Mesendoderm (in vitro differentiated cells): ENCODE measurements around the gene LMLN.
A peak's percentile ranks its signal among the peaks of the same experiment; 100 is the strongest.

Source experiments
- DNase-seq: peaks from one replicate; pipeline ENCODE4 v3.0.0; 2013
- H2AK5ac ChIP-seq: 2 replicates; pipeline ENCODE4 v1.6.1; 2013; ENCODE audit warnings: low read length, inconsistent platforms
- H2BK120ac ChIP-seq: 2 replicates; pipeline ENCODE4 v1.6.1; 2013; ENCODE audit warnings: low read depth, mild to moderate bottlenecking, low read length, moderate library complexity, mixed read lengths
- H2BK15ac ChIP-seq: replicated peaks from 2 replicates; pipeline ENCODE4 v1.6.1; 2013; ENCODE audit warnings: low read depth, mild to moderate bottlenecking, moderate library complexity
- H2BK5ac ChIP-seq: 2 replicates; pipeline ENCODE4 v1.6.1; 2013; ENCODE audit warnings: low read length, inconsistent platforms
- H3K18ac ChIP-seq: 2 replicates; pipeline ENCODE4 v1.6.1; 2013; ENCODE audit warnings: mild to moderate bottlenecking, low read length, mixed read lengths
- H3K23ac ChIP-seq: one replicate; pipeline ENCODE4 v1.6.1; 2013; ENCODE audit warnings: low read length
- H3K27ac ChIP-seq: 2 replicates; pipeline ENCODE4 v1.5.1; 2013; ENCODE audit warnings: low read depth, mild to moderate bottlenecking, inconsistent platforms, low read length, moderate library complexity
- H3K27me3 ChIP-seq: 2 replicates; pipeline ENCODE4 v1.6.1; 2013; ENCODE audit warnings: low read length, control low read depth, mild to moderate bottlenecking, inconsistent platforms; ENCODE audit not compliant: insufficient read depth, poor library complexity
- H3K36me3 ChIP-seq: 2 replicates; pipeline ENCODE4 v1.6.1; 2013; ENCODE audit warnings: low read length, inconsistent platforms; ENCODE audit not compliant: control insufficient read depth, insufficient read depth
- H3K4ac ChIP-seq: one replicate; pipeline ENCODE4 v1.6.1; 2013; ENCODE audit warnings: low read depth, mild to moderate bottlenecking, low read length, moderate library complexity
- H3K4me1 ChIP-seq: 2 replicates; pipeline ENCODE4 v1.6.1; 2013; ENCODE audit warnings: low read depth, low read length, inconsistent platforms; ENCODE audit not compliant: control insufficient read depth
- H3K4me2 ChIP-seq: 2 replicates; pipeline ENCODE4 v1.6.1; 2013; ENCODE audit warnings: low read length
- H3K4me3 ChIP-seq: 2 replicates; pipeline ENCODE4 v1.5.1; 2013; ENCODE audit warnings: mild to moderate bottlenecking, low read length
- H3K56ac ChIP-seq: one replicate; pipeline ENCODE4 v1.6.1; 2013; ENCODE audit warnings: low read length
- H3K79me1 ChIP-seq: 2 replicates; pipeline ENCODE4 v1.6.1; 2013; ENCODE audit warnings: low read length, inconsistent platforms
- H3K79me2 ChIP-seq: 2 replicates; pipeline ENCODE4 v1.6.1; 2013; ENCODE audit warnings: mild to moderate bottlenecking, low read length; ENCODE audit not compliant: control insufficient read depth, insufficient read depth
- H3K9ac ChIP-seq: 2 replicates; pipeline ENCODE4 v1.6.1; 2013; ENCODE audit warnings: low read length, inconsistent platforms
- H4K5ac ChIP-seq: one replicate; pipeline ENCODE4 v1.6.1; 2013; ENCODE audit warnings: low read length
- H4K8ac ChIP-seq: one replicate; pipeline ENCODE4 v1.6.1; 2013; ENCODE audit warnings: low read depth, mild to moderate bottlenecking, control low read depth, low read length, moderate library complexity
- WGBS: extraction: QIAGEN DNeasy Blood & Tissue Kit; methylation state at CpG from one replicate; pipeline ENCODE4 v1.1.7; 2013; ENCODE audit warnings: low lambda C conversion rate, missing lambda C conversion rate; ENCODE audit not compliant: insufficient coverage; ENCODE audit errors: extremely low coverage; 5-methylcytosine and 5-hydroxymethylcytosine counted together

Gene LMLN

GRCh38 chr3:198065897-198066296, 105.9 kb downstream of the LMLN start:
- H3K9ac ChIP-seq = no peak overlapping the region

GRCh38 chr3:198067416-198067815, 107.4 kb downstream of the LMLN start:
- no peaks in the 10 kb centered on the region for H3K4me1 ChIP-seq
- no peak overlapping the region for H3K23ac ChIP-seq
- H3K4me3 ChIP-seq = no peak overlapping the region
- H3K27ac ChIP-seq = no peak overlapping the region
- H3K9ac ChIP-seq = no peak overlapping the region
- no peaks in the 10 kb centered on the region for H3K36me3 ChIP-seq
- no peak overlapping the region for H2BK5ac ChIP-seq
- no peak for DNase-seq
- H3K4me2 ChIP-seq = no peak overlapping the region
- no CpG with 5 or more reads among the region's 2 CpGs for WGBS
- H3K79me1 ChIP-seq = no peaks in the 10 kb centered on the region
- H3K4ac ChIP-seq = no peak overlapping the region
- no peak overlapping the region for H2BK120ac ChIP-seq
- H3K18ac ChIP-seq = no peak overlapping the region
- H2BK15ac ChIP-seq = no peak overlapping the region
- no peak overlapping the region for H4K8ac ChIP-seq
- no peak overlapping the region for H2AK5ac ChIP-seq
- H3K56ac ChIP-seq = no peak overlapping the region
- no peaks in the 10 kb centered on the region for H3K79me2 ChIP-seq
- no peaks in the 10 kb centered on the region for H3K27me3 ChIP-seq
- no peak overlapping the region for H4K5ac ChIP-seq

More at GRCh38 chr3:198065897-198066296, 105.9 kb downstream of the LMLN start:
- Histone ChIP-seq H3K4me1 (no peaks in the 10 kb centered on the region), H3K36me3 (no peaks in the 10 kb centered on the region), H3K79me2 (no peaks in the 10 kb centered on the region), H3K4me3 (no peak overlapping the region), H3K27me3 (no peaks in the 10 kb centered on the region), H3K23ac (no peak overlapping the region), H2AK5ac (no peak overlapping the region), H3K56ac (no peak overlapping the region), H3K4me2 (no peak overlapping the region), H4K5ac (no peak overlapping the region), H3K18ac (no peak overlapping the region), H4K8ac (no peak overlapping the region), H2BK5ac (no peak overlapping the region), H3K79me1 (no peaks in the 10 kb centered on the region), H3K4ac (no peak overlapping the region), H2BK120ac (no peak overlapping the region), H3K27ac (no peak overlapping the region), H2BK15ac (no peak overlapping the region)
- no CpG with 5 or more reads among the region's 2 CpGs for WGBS
- no peak for DNase-seq

DNA sequence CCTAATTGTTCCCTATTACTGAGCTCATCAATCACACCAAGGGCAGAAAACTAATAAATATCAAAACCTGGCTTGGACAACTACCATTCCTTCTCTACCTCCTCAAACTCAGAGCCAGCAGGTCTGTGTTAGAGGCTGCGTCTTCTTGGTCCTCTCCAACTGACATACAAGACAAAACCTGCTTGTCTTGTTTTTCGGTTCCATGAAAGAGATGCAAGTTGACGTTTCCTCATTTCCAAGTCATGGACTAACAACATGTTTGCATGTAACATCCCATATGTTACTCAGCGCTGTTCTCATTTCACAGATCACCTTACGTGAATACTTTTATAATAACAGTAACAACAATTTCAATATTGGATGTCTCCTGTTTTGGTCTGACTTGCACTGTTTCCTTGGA, 110.9 kb downstream of the LMLN start:
- H3K4me1 ChIP-seq = no peaks in the 10 kb centered on the region
- H2BK120ac ChIP-seq = no peak overlapping the region
- no peak overlapping the region for H3K9ac ChIP-seq
- no peak overlapping the region for H3K27ac ChIP-seq
- H3K27me3 ChIP-seq = no peaks in the 10 kb centered on the region
- no peak overlapping the region for H2BK15ac ChIP-seq
- H4K8ac ChIP-seq = no peak overlapping the region
- H3K79me2 ChIP-seq = no peaks in the 10 kb centered on the region
- H3K56ac ChIP-seq = no peak overlapping the region
- H3K23ac ChIP-seq = no peak overlapping the region
- no peaks in the 10 kb centered on the region for H3K79me1 ChIP-seq
- peak; percentile 6 for DNase-seq
- no peak overlapping the region for H3K4ac ChIP-seq
- WGBS = no CpG with 5 or more reads among the region's 5 CpGs
- H3K18ac ChIP-seq = no peak overlapping the region
- no peak overlapping the region for H2AK5ac ChIP-seq
- no peak overlapping the region for H4K5ac ChIP-seq
- H3K4me3 ChIP-seq = no peak overlapping the region
- no peaks in the 10 kb centered on the region for H3K36me3 ChIP-seq
- no peak overlapping the region for H3K4me2 ChIP-seq
- no peak overlapping the region for H2BK5ac ChIP-seq

DNA sequence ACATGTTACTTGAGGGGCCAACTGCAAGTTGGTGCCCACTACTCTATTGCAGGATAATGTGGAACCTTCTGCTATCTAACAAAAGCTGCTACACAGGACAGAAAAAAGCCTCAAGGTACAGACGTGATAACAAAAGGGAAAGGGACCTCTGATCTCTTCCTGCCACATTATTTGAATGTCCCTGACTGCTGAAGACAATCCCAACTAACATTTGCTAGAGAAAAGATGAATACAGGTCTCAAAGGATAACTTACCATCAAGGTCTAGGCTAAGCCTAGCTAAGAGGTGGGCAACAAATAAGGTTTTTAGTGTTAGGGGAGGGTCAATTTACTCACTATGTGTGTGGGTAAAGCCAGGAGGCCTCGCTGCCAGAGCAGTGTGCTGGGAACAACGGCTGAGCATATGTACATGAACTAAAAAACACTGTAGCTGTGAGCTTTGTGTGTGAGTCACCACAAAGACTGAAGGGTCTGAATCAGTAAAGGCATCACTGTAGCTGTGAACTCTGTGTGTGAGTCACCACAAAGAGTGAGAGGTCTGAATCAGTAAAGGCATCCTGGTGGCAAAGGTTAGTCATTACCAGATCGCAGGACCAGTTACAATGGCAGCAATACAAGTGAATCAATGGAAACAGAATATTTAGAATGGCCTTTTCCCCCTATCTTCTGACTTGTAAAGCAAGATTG, 111.7 kb downstream of the LMLN start:
- H3K4ac ChIP-seq = no peak overlapping the region
- H3K36me3 ChIP-seq = no peaks in the 10 kb centered on the region
- peak; percentile 99 for DNase-seq
- H3K27ac ChIP-seq = no peak overlapping the region
- no peak overlapping the region for H3K18ac ChIP-seq
- no peak overlapping the region for H3K9ac ChIP-seq
- no peaks in the 10 kb centered on the region for H3K79me2 ChIP-seq
- no peak overlapping the region for H3K4me3 ChIP-seq
- H2BK120ac ChIP-seq = no peak overlapping the region
- H3K27me3 ChIP-seq = no peaks in the 10 kb centered on the region
- H2BK5ac ChIP-seq = no peak overlapping the region
- H4K8ac ChIP-seq = no peak overlapping the region
- no peak overlapping the region for H2BK15ac ChIP-seq
- no peaks in the 10 kb centered on the region for H3K4me1 ChIP-seq
- no peak overlapping the region for H3K4me2 ChIP-seq
- H3K56ac ChIP-seq = no peak overlapping the region
- H3K23ac ChIP-seq = no peak overlapping the region
- H3K79me1 ChIP-seq = no peaks in the 10 kb centered on the region
- H4K5ac ChIP-seq = no peak overlapping the region
- H2AK5ac ChIP-seq = no peak overlapping the region
- WGBS = no CpG with 5 or more reads among the region's 4 CpGs

DNA sequence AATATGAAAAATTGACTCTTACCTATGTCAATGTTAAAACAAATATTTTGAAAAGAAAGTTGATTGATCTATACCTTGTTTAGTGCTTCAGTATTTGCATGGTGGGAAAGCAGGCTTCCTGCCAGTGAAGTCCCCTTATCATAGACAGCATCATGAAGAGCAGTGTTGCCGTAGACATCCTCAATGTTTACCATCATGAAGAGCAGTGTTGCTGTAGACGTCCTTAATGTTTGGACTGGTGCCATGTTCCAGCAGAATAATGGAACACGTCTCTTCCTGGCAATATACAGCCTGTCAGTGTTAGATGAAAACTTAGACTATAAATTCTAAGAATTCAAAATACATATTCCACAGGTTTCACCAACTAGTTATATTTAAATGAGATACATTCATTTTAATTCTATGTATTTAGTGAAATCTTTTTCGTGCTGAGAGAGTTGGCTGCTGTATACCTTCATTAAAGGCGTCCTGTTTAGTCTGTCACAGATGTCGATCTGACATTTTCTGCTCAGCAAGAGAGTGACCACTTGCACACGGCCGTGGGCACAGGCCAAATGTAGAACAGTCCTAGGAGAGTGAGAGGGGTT, 116.8 kb downstream of the LMLN start:
- peak; percentile 7 for DNase-seq
- Histone ChIP-seq H2BK15ac (no peak overlapping the region), H3K79me2 (no peaks in the 10 kb centered on the region), H3K79me1 (no peaks in the 10 kb centered on the region), H3K27me3 (peaks cover 5% of the 10 kb centered on the region), H3K56ac (no peak overlapping the region), H4K5ac (no peak overlapping the region), H3K4ac (no peak overlapping the region), H3K4me1 (no peaks in the 10 kb centered on the region), H2BK5ac (no peak overlapping the region), H3K4me2 (no peak overlapping the region), H2BK120ac (no peak overlapping the region), H3K4me3 (no peak overlapping the region), H3K9ac (no peak overlapping the region), H3K18ac (no peak overlapping the region), H3K36me3 (no peaks in the 10 kb centered on the region), H2AK5ac (no peak overlapping the region), H3K23ac (no peak overlapping the region), H3K27ac (no peak overlapping the region), H4K8ac (no peak overlapping the region)
- no CpG with 5 or more reads among the region's 8 CpGs for WGBS
